H1 (cell line): ENCODE measurements around the gene FGF5. TPM values are rescaled to one million over a fixed set of nuclear protein-coding genes. Genes with fewer than 3 reads are reported as not detected.

Experiments
- CTCF ChIA-PET: fragments of 300-600 bp; sonication (Branson Sonifier 250); formaldehyde crosslinking; loops from one replicate; lab custom pipeline; 2021; ENCODE audit not compliant: partially characterized antibody; lab: Charles Lee
- POLR2A ChIA-PET: fragments of 300-600 bp; sonication (Branson Sonifier 250); formaldehyde crosslinking; loops from one replicate; lab custom pipeline; 2021; ENCODE audit warnings: inconsistent platforms; ENCODE audit not compliant: partially characterized antibody; lab: Charles Lee
- DNase-seq, 2 experiments: peaks; one replicate each; pipeline versions ENCODE4 v3.0.0 to v3.0.0-alpha.2; 2010 to 2022; ENCODE audit warnings: low spot score in 2 of 2, low read depth in 1 of 2, mixed read lengths in 1 of 2
- FAIRE-seq: peaks from 2 replicates; lab custom pipeline; 2011; peaks lifted over from hg19 to GRCh38; lab: Jason Lieb, UNC
- H2AFZ ChIP-seq: 2 replicates; pipeline ENCODE4 v1.8.1; 2012; ENCODE audit warnings: low read length, inconsistent platforms
- H2AK5ac ChIP-seq: 2 replicates; pipeline ENCODE4 v1.6.1; 2013; ENCODE audit warnings: low read depth, low read length
- H2BK120ac ChIP-seq: replicated peaks from 2 replicates; pipeline ENCODE3; 2013; ENCODE audit warnings: low read depth, low read length, inconsistent platforms
- H2BK12ac ChIP-seq: 2 replicates; pipeline ENCODE4 v1.6.1; 2013; ENCODE audit warnings: low read depth, low read length
- H2BK15ac ChIP-seq: 2 replicates; pipeline ENCODE4 v1.6.1; 2013; ENCODE audit warnings: low read length
- H2BK20ac ChIP-seq: 2 replicates; pipeline ENCODE4 v1.6.1; 2013; ENCODE audit warnings: low read length
- H2BK5ac ChIP-seq: 2 replicates; pipeline ENCODE4 v1.6.1; 2013; ENCODE audit warnings: low read depth, low read length
- H3K14ac ChIP-seq: 2 replicates; pipeline ENCODE4 v1.6.1; 2013; ENCODE audit warnings: inconsistent platforms; ENCODE audit not compliant: insufficient read length
- H3K18ac ChIP-seq: 2 replicates; pipeline ENCODE4 v1.6.1; 2013; ENCODE audit warnings: low read length; ENCODE audit errors: extremely low read depth
- H3K23ac ChIP-seq: 2 replicates; pipeline ENCODE4 v1.6.1; 2013; ENCODE audit warnings: inconsistent platforms; ENCODE audit not compliant: insufficient read length
- H3K23me2 ChIP-seq: 2 replicates; pipeline ENCODE4 v1.6.1; 2013; ENCODE audit warnings: low read depth, low read length
- H3K27ac ChIP-seq: 2 replicates; pipeline ENCODE4 v1.6.1; 2011; ENCODE audit warnings: low read depth, low read length, inconsistent platforms
- H3K27me3 ChIP-seq, 4 experiments: replicated peaks in 1 of 4; 1 replicate in 1 of 4; 2 replicates in 3 of 4; pipeline versions ENCODE4 v1.6.1 to v1.8.1; 2011 to 2013; ENCODE audit warnings: low read length in 3 of 4, mild to moderate bottlenecking in 3 of 4, inconsistent platforms in 2 of 4, mixed read lengths in 2 of 4, moderate library complexity in 1 of 4; ENCODE audit not compliant: control insufficient read depth in 3 of 4, insufficient read depth in 3 of 4; ENCODE audit errors: extremely low read depth in 1 of 4
- H3K36me3 ChIP-seq, 4 experiments: 2 replicates each; pipeline versions ENCODE4 v1.6.1 to v1.8.1; 2011 to 2013; ENCODE audit warnings: mild to moderate bottlenecking in 4 of 4, low read length in 3 of 4, moderate library complexity in 2 of 4, control low read depth in 1 of 4, inconsistent platforms in 1 of 4; ENCODE audit not compliant: insufficient read depth in 4 of 4, control insufficient read depth in 2 of 4
- H3K4ac ChIP-seq: replicated peaks from 2 replicates; pipeline ENCODE3; 2013; ENCODE audit warnings: low read length, low read depth, mixed read lengths, inconsistent platforms; ENCODE audit not compliant: insufficient read length
- H3K4me1 ChIP-seq, 4 experiments: replicated peaks in 1 of 4; 1 replicate in 1 of 4; 2 replicates in 3 of 4; pipeline versions ENCODE4 v1.6.1 to v1.8.1; 2011 to 2013; ENCODE audit warnings: low read length in 3 of 4, inconsistent platforms in 2 of 4, mixed read lengths in 1 of 4; ENCODE audit not compliant: insufficient read depth in 4 of 4, control insufficient read depth in 3 of 4
- H3K4me2 ChIP-seq, 2 experiments: 2 replicates each; pipeline versions ENCODE4 v1.6.1 to v1.8.1; 2011 to 2013; ENCODE audit warnings: low read depth in 2 of 2, low read length in 2 of 2, control low read depth in 1 of 2, inconsistent platforms in 1 of 2, mild to moderate bottlenecking in 1 of 2; ENCODE audit not compliant: insufficient read depth in 1 of 2
- H3K4me3 ChIP-seq, 4 experiments: fragments of 200-600, 300-600 bp in 1 of 4; sonication (generic), shearing (Covaris generic), sonication (Bioruptor Twin) in 1 of 4; 2 replicates each; pipeline versions ENCODE4 v1.5.1 to v1.8.1; 2011 to 2016; ENCODE audit warnings: low read length in 4 of 4, low read depth in 3 of 4, control low read depth in 2 of 4, inconsistent platforms in 2 of 4, mild to moderate bottlenecking in 2 of 4, mixed read lengths in 1 of 4, moderate library complexity in 1 of 4; ENCODE audit not compliant: insufficient read depth in 2 of 4; ENCODE audit errors: extremely low read depth in 1 of 4
- H3K56ac ChIP-seq: replicated peaks from 2 replicates; pipeline ENCODE3; 2013; ENCODE audit warnings: low read depth, mild to moderate bottlenecking, mixed read lengths, low read length, inconsistent platforms; ENCODE audit not compliant: insufficient read length
- H3K79me1 ChIP-seq: 2 replicates; pipeline ENCODE4 v1.6.1; 2013; ENCODE audit warnings: low read depth, low read length, control low read depth
- H3K79me2 ChIP-seq, 2 experiments: 2 replicates each; pipeline versions ENCODE4 v1.6.1 to v1.8.1; 2012 to 2013; ENCODE audit warnings: low read length in 2 of 2, mild to moderate bottlenecking in 2 of 2, inconsistent platforms in 1 of 2; ENCODE audit not compliant: insufficient read depth in 2 of 2, control insufficient read depth in 1 of 2
- H3K9ac ChIP-seq, 4 experiments: replicated peaks in 1 of 4; 1 replicate in 1 of 4; 2 replicates in 3 of 4; pipeline versions ENCODE4 v1.6.1 to v1.8.1; 2011 to 2013; ENCODE audit warnings: low read depth in 3 of 4, low read length in 3 of 4, control low read depth in 2 of 4, mild to moderate bottlenecking in 2 of 4, moderate library complexity in 2 of 4, inconsistent platforms in 1 of 4; ENCODE audit errors: extremely low read depth in 1 of 4
- H3K9me3 ChIP-seq, 2 experiments: 2 replicates each; pipeline versions ENCODE4 v1.6.1 to v1.8.1; 2012 to 2013; ENCODE audit warnings: mild to moderate bottlenecking in 2 of 2, moderate library complexity in 2 of 2, control low read depth in 1 of 2, inconsistent platforms in 1 of 2, low read depth in 1 of 2, low read length in 1 of 2, mixed read lengths in 1 of 2; ENCODE audit not compliant: insufficient read depth in 2 of 2
- H4K20me1 ChIP-seq, 2 experiments: replicated peaks in 1 of 2; 2 replicates each; pipeline versions ENCODE3 to v1.8.1; 2011 to 2013; ENCODE audit warnings: inconsistent platforms in 2 of 2, low read length in 2 of 2, mild to moderate bottlenecking in 1 of 2; ENCODE audit not compliant: insufficient read depth in 2 of 2, control insufficient read depth in 1 of 2
- H4K5ac ChIP-seq: 2 replicates; pipeline ENCODE4 v1.6.1; 2013; ENCODE audit warnings: low read length, low read depth, mixed read lengths, inconsistent platforms; ENCODE audit not compliant: insufficient read length
- H4K8ac ChIP-seq: 2 replicates; pipeline ENCODE4 v1.8.0; 2013; ENCODE audit warnings: mild to moderate bottlenecking, moderate library complexity, low read length, inconsistent platforms; ENCODE audit not compliant: insufficient read depth; ENCODE audit errors: extremely low read depth
- H4K91ac ChIP-seq: replicated peaks from 2 replicates; pipeline ENCODE3; 2013; ENCODE audit warnings: low read length, mixed read lengths, inconsistent platforms; ENCODE audit not compliant: insufficient read length
- E2F6 ChIP-seq: IDR thresholded peaks from 2 replicates; pipeline ENCODE4 v1.6.1; 2012; ENCODE audit warnings: inconsistent platforms
- GABPA ChIP-seq: IDR thresholded peaks from 2 replicates; pipeline ENCODE4 v1.6.1; 2011; ENCODE audit warnings: mild to moderate bottlenecking, low read length, moderate library complexity, borderline replicate concordance; ENCODE audit not compliant: insufficient read depth
- PHF8 ChIP-seq: fragments of 200-600 bp; sonication (generic); conservative IDR thresholded peaks from 2 replicates; pipeline ENCODE4 v1.7.1; 2012; ENCODE audit warnings: low read depth, mild to moderate bottlenecking, inconsistent platforms, low read length, moderate library complexity
- POU5F1 ChIP-seq: IDR thresholded peaks from 2 replicates; pipeline ENCODE4 v1.6.1; 2011; ENCODE audit warnings: low read depth, mild to moderate bottlenecking, low read length, moderate library complexity
- RAD21 ChIP-seq, 2 experiments: IDR thresholded peaks in 1 of 2; conservative IDR thresholded peaks in 1 of 2; 2 replicates each; pipeline ENCODE4 v1.6.1; 2011; ENCODE audit warnings: low read depth in 2 of 2, low read length in 2 of 2, improper control_type of control experiment in 1 of 2, inconsistent platforms in 1 of 2, mild to moderate bottlenecking in 1 of 2, moderate library complexity in 1 of 2
- RXRA ChIP-seq: IDR thresholded peaks from 2 replicates; pipeline ENCODE4 v1.6.1; 2011; ENCODE audit warnings: low read depth, mild to moderate bottlenecking, low read length, moderate library complexity; ENCODE audit not compliant: insufficient read depth
- SIRT6 ChIP-seq: IDR thresholded peaks from one replicate; pipeline ENCODE4 v1.7.1; 2012; ENCODE audit warnings: low read length, inconsistent platforms
- TAF1 ChIP-seq: IDR thresholded peaks from 2 replicates; pipeline ENCODE4 v1.6.1; 2011; ENCODE audit warnings: mild to moderate bottlenecking, low read depth, low read length
- WGBS, 2 experiments: shearing (Covaris generic) in 1 of 2; methylation state at CpG; one replicate each; pipeline versions ENCODE4 v1.1.6 to v1.1.7; 2013 to 2015; ENCODE audit warnings: low lambda C conversion rate in 2 of 2, mixed read lengths in 2 of 2, inconsistent platforms in 1 of 2, low coverage in 1 of 2, missing lambda C conversion rate in 1 of 2; ENCODE audit not compliant: insufficient replicate concordance in 2 of 2, insufficient coverage in 1 of 2, insufficient read length in 1 of 2; ENCODE audit errors: extremely low coverage in 1 of 2, missing lambda C conversion rate in 1 of 2; 5-methylcytosine and 5-hydroxymethylcytosine counted together
- polyA plus RNA-seq, 7 experiments: library from polyadenylated mRNA; depleted of rRNA in 3 of 7; stranded (reverse) in 5 of 7; unstranded in 2 of 7; fragments of >200 nt in 5 of 7; fragments of 200-250 nt in 2 of 7; gene quantifications; 1 replicate in 5 of 7; 2 replicates in 1 of 7; 4 replicates in 1 of 7; pipeline versions ENCODE4 v1.2.1 to v1.2.3, GENCODE V29; 2011 to 2013; ENCODE audit warnings: missing spikeins in 2 of 7, mixed read lengths in 2 of 7
- total RNA-seq: library from RNA; stranded (reverse); fragmentation: NEBNext Ultra II Directional; extraction: Animal tissue kit (Norgen Biotek cat#: 25700); gene quantifications from 2 replicates; pipeline ENCODE4 v1.2.1, GENCODE V29; 2021
- TF ChIP-seq, protein P1 (sequence below): IDR thresholded peaks from 2 replicates; pipeline ENCODE4 v1.6.1; 2012; ENCODE audit warnings: inconsistent platforms
- TF ChIP-seq, protein P2 (sequence below): IDR thresholded peaks from 2 replicates; pipeline ENCODE4 v1.6.1; 2011; ENCODE audit warnings: low read length, improper control_type of control experiment

FGF5 gene
- total and polyA plus RNA-seq, 2 of the 8 experiments (the other 6 are each of a cell fraction or from before 2014, with no cell fraction given) = not detected

- H3K27ac ChIP-seq = no peak overlapping the region
- H3K23me2 ChIP-seq = no peaks in the 10 kb centered on the region; the same call in 1 of the 2 replicates
- H3K4me1 ChIP-seq = no peaks in the 10 kb centered on the region
- no peaks in the 10 kb centered on the region for H3K9me3 ChIP-seq
- no peak overlapping the region for H2BK15ac ChIP-seq
- no peaks in the 10 kb centered on the region for H4K20me1 ChIP-seq
- H2BK5ac ChIP-seq = no peak overlapping the region
- no peak overlapping the region for H3K56ac ChIP-seq
- 83% methylated on average over 6 of the region's 6 CpGs; no CpG with 5 or more reads in 1 of the 2 experiments for WGBS, 2 experiments
- H3K4ac ChIP-seq = no peak overlapping the region
- H2AK5ac ChIP-seq = no peak overlapping the region
- no peak overlapping the region for H3K4me2 ChIP-seq
- no peaks in the 10 kb centered on the region for H3K27me3 ChIP-seq
- no peak overlapping the region for H2BK120ac ChIP-seq
- H3K79me2 ChIP-seq = no peaks in the 10 kb centered on the region
- no peak overlapping the region for H3K23ac ChIP-seq
- POLR2A ChIA-PET = no interaction called here
- H3K18ac ChIP-seq = no peak overlapping the region
- no peak overlapping the region for H2BK12ac ChIP-seq
- H3K14ac ChIP-seq = no peak overlapping the region
- no peak overlapping the region for H4K5ac ChIP-seq
- no peak overlapping the region for H2AFZ ChIP-seq
- H3K9ac ChIP-seq = no peak overlapping the region
- FAIRE-seq (no peak), DNase-seq (no peak)
- no peaks in the 10 kb centered on the region for H3K79me1 ChIP-seq
- no peak overlapping the region for H3K4me3 ChIP-seq
- H2BK20ac ChIP-seq = no peak overlapping the region
- CTCF ChIA-PET = interaction anchor here (1.4 kb wide), 1 partner anchor 60 kb away, joined by 4 read pairs; no protein-coding TSS in a partner anchor
- H3K36me3 ChIP-seq = no peaks in the 10 kb centered on the region
- no peak overlapping the region for H4K91ac ChIP-seq
- H4K8ac ChIP-seq = no peak overlapping the region
- TF ChIP-seq GABPA (no peak), E2F6 (no peak), PHF8 (no peak), POU5F1 (no peak), SIRT6 (no peak), RXRA (no peak), RAD21 (IDR thresholded peaks at IDR 0.05 in 1 of 2, conservative IDR thresholded peaks at IDR 0.05 in 1 of 2; ENCODE audit: low read depth in 2 of 2, low read length in 2 of 2) (no peak), TAF1 (no peak)
- TF ChIP-seq, protein P1, sequence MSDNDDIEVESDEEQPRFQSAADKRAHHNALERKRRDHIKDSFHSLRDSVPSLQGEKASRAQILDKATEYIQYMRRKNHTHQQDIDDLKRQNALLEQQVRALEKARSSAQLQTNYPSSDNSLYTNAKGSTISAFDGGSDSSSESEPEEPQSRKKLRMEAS = no peak
- TF ChIP-seq, protein P2, sequence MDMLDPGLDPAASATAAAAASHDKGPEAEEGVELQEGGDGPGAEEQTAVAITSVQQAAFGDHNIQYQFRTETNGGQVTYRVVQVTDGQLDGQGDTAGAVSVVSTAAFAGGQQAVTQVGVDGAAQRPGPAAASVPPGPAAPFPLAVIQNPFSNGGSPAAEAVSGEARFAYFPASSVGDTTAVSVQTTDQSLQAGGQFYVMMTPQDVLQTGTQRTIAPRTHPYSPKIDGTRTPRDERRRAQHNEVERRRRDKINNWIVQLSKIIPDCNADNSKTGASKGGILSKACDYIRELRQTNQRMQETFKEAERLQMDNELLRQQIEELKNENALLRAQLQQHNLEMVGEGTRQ = no peak
These were observed 23.0 kb upstream of the FGF5 start for GRCh38 chr4:80243274-80244018.
